ENCODE results near the gene KIF13A.

- TF ChIP-seq CTCF (IDR thresholded peaks at IDR 0.05) (no peak), POLR2A (IDR thresholded peaks at IDR 0.05) (no peak)
Measured at GRCh38 chr6:17905611-17906592, 81.5 kb downstream of the KIF13A start.

All from Peyer's patch (tissue), 4 donors.